HG02571 (cell line): ENCODE measurements around the gene DENND10.
"Not testable (repeated sequence)": the region's sequence is repeated elsewhere in the genome, so short reads cannot be mapped to it uniquely, and the experiment has no call there.

ENCODE experiments used
- ATAC-seq: cut with Tn5 transposase; IDR thresholded peaks from one replicate; pipeline ENCODE4 v1.9.1; 2021; ENCODE audit warnings: mild to moderate bottlenecking, moderate library complexity; ENCODE audit not compliant: unreplicated experiment

Gene DENND10

GRCh38 chr10:119132521-119133345 lies 28.8 kb downstream of the DENND10 start:
- ATAC-seq = no peak

- ATAC-seq = no peak
These were observed 30.0 kb downstream of the DENND10 start for GRCh38 chr10:119133949-119134348.

- ATAC-seq = no peak
These were observed 31.6 kb downstream of the DENND10 start for GRCh38 chr10:119135513-119135881.

GRCh38 chr10:119136084-119136483 lies 32.2 kb downstream of the DENND10 start:
- no peak for ATAC-seq

GRCh38 chr10:119137878-119138277 lies 34.0 kb downstream of the DENND10 start:
- not testable (repeated sequence) for ATAC-seq

- no peak for ATAC-seq
These were observed 34.7 kb downstream of the DENND10 start for GRCh38 chr10:119138346-119139306.

GRCh38 chr10:119139464-119140067 lies 35.7 kb downstream of the DENND10 start:
- no peak for ATAC-seq

GRCh38 chr10:119140603-119141245 lies 36.8 kb downstream of the DENND10 start:
- ATAC-seq = no peak

GRCh38 chr10:119143657-119144056 lies 39.7 kb downstream of the DENND10 start:
- ATAC-seq = no peak

GRCh38 chr10:119149157-119149556 lies 45.2 kb downstream of the DENND10 start:
- no peak for ATAC-seq

GRCh38 chr10:119149729-119150128 lies 45.8 kb downstream of the DENND10 start:
- ATAC-seq = no peak

GRCh38 chr10:119151601-119152000 lies 47.7 kb downstream of the DENND10 start:
- ATAC-seq = not testable (repeated sequence)

GRCh38 chr10:119153041-119153440 lies 49.1 kb downstream of the DENND10 start:
- no peak for ATAC-seq

- ATAC-seq = no peak
These were observed 49.7 kb downstream of the DENND10 start for GRCh38 chr10:119153661-119154060.

- no peak for ATAC-seq
These were observed 55.4 kb downstream of the DENND10 start for GRCh38 chr10:119159332-119159731.

- ATAC-seq = no peak
These were observed 58.0 kb downstream of the DENND10 start for GRCh38 chr10:119161680-119162451.

- ATAC-seq = no peak
These were observed 58.7 kb downstream of the DENND10 start for GRCh38 chr10:119162452-119163092.

GRCh38 chr10:119165171-119166117 lies 61.5 kb downstream of the DENND10 start, which contains the start of gene SFXN4:
Gene SFXN4, minus strand, starts transcription at chr10:119165714. Its CDS starts 67 bp downstream, at chr10:119165647.
- peak; percentile 90 for ATAC-seq
